ENCODE data around the gene SUMF1. TPM values are rescaled to one million over a fixed set of nuclear protein-coding genes. Genes with fewer than 3 reads are reported as not detected.
A peak's percentile ranks its signal among the peaks of the same experiment; 100 is the strongest.

The SUMF1 gene
- 41.9 and 47.4 TPM in 2 replicates for total RNA-seq

DNA sequence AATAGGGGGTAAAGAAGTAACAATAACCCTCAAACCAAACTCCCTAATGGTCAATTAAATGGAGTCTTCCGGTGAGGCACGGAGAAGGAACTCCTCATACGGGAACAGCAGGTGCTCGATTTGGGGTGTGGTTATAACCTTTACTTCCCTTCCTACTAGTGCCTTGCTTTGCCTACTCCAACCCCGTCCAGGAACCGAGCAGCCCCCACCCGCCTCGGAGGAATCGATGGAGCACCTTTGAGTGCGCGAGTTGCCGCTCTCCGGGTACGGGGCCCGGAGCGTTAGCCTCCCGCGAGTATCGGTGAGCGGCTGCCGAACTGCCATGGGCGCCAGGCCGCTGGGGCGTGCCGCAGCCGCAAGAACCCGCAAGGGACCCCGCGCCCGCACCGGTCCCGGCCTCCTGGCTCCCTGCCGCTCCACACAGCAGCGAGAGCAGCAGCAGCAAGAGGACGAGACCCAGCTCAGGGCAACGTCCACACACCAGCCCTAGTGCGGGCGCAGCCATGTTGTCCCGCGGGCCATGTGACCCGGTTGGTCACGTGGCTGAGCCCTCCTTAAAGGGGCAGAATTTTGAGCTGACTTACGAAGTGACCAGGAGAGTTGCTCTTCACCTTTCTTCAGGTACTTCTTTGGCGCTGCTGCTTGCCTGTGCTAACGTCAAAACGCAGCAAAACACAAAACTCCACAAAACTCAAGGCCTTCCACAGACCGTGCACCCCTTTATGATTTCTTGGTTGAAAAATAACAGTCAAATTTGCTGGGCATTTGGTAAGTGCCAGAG is at the start of gene SUMF1:
Gene SUMF1, minus strand, starts transcription at position 529 of the 781 bp plus-strand sequence. Its CDS starts 24 bp downstream, at position 505.
- H3K4me3 ChIP-seq (ENCODE audit: low read depth, low read length) = peak within 1 kb of the TSS; percentile 90
- TF ChIP-seq, protein P1, sequence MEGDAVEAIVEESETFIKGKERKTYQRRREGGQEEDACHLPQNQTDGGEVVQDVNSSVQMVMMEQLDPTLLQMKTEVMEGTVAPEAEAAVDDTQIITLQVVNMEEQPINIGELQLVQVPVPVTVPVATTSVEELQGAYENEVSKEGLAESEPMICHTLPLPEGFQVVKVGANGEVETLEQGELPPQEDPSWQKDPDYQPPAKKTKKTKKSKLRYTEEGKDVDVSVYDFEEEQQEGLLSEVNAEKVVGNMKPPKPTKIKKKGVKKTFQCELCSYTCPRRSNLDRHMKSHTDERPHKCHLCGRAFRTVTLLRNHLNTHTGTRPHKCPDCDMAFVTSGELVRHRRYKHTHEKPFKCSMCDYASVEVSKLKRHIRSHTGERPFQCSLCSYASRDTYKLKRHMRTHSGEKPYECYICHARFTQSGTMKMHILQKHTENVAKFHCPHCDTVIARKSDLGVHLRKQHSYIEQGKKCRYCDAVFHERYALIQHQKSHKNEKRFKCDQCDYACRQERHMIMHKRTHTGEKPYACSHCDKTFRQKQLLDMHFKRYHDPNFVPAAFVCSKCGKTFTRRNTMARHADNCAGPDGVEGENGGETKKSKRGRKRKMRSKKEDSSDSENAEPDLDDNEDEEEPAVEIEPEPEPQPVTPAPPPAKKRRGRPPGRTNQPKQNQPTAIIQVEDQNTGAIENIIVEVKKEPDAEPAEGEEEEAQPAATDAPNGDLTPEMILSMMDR (IDR thresholded peaks at IDR 0.05; ENCODE audit: insufficient read depth, low read depth, low read length) = no peak
- peak; percentile 69 for DNase-seq (ENCODE audit: low read depth)

DNA sequence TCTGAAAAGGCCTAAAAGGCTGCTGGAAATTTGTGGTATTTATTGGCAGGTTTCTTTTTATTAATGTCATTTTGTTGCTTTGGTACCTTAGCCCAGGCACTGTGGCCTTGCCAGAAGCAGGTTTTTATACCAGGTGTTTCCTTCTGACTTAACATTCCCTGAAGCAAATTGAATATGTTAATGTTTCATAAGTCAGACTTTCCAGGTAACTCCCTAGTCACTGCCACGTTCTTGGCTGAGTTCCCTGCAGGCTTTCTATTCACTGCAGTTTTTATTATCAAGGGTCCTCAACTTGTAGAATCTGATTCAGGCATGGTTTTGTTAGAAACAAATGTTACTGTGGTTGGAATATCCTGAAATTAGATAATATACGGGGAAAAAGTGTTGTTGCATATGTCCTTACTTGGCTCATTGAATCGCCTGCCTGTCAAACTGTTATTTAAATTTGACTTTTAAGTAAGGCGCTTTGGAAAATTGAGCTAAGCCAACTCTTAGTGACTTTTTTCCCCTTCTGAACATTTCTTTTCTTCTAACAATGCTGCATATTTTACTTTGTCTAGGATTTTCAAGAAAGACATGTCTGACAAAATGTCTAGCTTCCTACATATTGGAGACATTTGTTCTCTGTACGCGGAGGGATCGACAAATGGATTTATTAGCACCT is 49.0 kb upstream of the SUMF1 start:
- TF ChIP-seq, protein P1 (IDR thresholded peaks at IDR 0.05; ENCODE audit: insufficient read depth, low read depth, low read length) = no peak
- H3K4me3 ChIP-seq (ENCODE audit: low read depth, low read length) = no peak overlapping the region
- no peak for DNase-seq (ENCODE audit: low read depth)

DNA sequence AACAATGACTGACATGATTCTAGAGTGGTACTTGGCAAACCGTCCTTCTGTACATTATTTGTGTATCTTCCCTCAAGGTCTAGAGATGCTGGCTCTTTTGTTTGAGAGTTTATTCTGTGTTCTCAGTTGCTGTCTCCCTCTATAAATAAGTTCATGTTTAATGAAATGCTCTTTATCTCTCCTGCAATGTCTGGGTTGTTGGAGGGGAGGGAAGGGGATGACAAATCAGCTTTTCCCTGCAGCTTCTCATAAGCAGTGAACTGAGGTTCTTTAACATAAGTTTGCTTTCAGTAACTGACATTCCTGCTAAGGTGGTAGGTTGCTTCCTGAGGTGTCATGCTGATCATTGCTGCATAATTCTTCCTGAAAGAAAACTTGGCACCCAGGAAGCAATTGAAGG is 47.8 kb upstream of the SUMF1 start:
- TF ChIP-seq, protein P1 (IDR thresholded peaks at IDR 0.05; ENCODE audit: insufficient read depth, low read depth, low read length) = no peak
- DNase-seq (ENCODE audit: low read depth) = no peak
- no peak overlapping the region for H3K4me3 ChIP-seq (ENCODE audit: low read depth, low read length)

DNA sequence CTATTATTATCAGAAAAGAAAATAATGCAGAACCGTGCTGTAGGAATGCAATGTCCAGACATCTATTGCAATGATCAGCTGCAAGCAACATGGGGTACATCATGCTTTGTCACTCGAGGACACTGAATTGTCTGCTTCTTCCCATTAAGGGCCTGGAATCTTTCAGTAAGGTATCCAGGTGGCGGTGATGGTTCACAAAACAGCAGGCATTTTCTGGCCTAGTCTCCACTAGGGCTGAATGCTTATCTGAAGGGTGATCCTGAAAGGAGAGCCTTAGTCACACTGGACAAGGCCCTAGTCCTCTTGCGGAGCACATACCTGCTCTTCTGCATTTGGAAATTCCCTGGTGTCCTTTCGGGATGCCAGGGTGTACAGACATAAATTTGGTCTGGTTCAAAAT is 47.3 kb upstream of the SUMF1 start:
- TF ChIP-seq, protein P1 (IDR thresholded peaks at IDR 0.05; ENCODE audit: insufficient read depth, low read depth, low read length) = no peak
- H3K4me3 ChIP-seq (ENCODE audit: low read depth, low read length) = no peak overlapping the region

DNA sequence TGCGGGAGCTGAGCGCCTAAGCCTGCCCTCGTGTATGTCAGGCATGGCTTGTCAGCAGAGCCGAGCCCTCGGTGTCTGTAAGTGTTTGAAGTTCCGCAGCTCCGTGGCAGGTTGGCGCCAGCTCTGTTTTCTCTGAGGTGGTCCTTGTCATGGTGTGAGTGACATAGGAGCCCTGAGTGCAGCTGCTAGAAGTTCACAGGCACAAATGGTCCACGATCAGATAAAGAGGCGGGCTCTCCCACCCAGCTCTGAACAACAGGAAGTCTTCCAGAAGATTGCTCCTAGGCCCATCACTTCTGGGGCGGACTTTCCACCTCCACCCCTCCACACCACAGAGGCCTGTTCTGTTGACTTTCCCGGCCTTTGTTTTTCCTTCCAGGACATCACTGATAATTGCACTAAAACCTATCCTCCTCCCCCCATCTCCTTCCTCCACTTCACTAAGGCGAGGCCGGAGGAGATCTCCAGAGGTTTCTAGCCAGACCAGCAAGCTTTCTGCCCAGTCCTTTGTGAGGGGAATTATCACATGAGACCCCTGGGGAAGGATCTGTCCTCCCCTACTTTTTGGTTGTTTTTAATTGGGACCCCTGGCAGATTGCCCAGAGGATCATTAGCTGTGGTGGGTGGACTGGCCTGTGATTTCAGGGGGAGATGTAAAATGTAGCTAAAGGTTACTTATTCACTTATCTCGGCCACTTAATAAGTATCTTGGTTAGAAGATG is 46.0 kb upstream of the SUMF1 start:
- TF ChIP-seq, protein P1 (IDR thresholded peaks at IDR 0.05; ENCODE audit: insufficient read depth, low read depth, low read length) = no peak
- no peak overlapping the region for H3K4me3 ChIP-seq (ENCODE audit: low read depth, low read length)
- DNase-seq (ENCODE audit: low read depth) = no peak

More for the DNA sequence above, 47.3 kb upstream of the SUMF1 start:
- no peak for DNase-seq (ENCODE audit: low read depth)

DNA sequence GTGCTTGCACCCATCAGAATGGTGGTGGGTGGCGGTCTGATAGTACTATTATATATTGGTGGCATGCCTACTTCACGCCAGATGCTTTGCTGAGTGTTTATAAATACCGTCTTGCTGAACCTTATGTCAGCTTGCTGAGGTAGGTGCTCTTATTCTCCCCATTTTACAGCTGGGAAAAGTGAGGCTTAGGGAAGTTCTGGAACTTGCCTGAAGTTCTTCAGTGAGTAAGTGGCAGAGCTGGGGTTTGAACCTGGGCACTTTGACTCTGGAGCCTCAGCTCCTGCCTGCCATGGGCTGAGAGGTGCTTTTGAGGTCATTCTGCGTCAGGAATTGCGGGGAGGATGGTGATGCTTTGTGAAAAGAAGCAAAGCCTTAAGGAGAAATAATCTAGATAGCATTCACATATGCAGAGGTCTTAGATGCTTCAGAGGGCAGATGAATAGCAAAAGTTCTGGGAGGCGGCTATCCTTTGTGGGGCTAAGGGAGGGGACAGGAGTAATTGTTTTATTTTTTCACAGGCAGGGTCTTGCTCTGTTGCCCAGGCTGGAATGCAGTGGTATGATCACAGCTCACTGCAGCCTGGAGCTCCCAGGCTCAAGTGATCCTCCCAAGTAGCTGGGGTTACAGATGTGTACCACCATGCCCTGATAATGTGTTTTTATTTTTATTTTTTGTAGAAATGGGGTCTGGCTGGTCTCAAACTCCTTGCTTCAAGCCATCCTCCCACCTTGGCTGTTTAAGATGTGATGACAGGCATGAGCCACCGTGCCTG is 44.6 kb upstream of the SUMF1 start:
- no peak for DNase-seq (ENCODE audit: low read depth)
- TF ChIP-seq, protein P1 (IDR thresholded peaks at IDR 0.05; ENCODE audit: insufficient read depth, low read depth, low read length) = no peak
- H3K4me3 ChIP-seq (ENCODE audit: low read depth, low read length) = no peak overlapping the region

Measured in fibroblast of villous mesenchyme (primary cell).